Left ventricle myocardium inferior (tissue), 1 donor: ENCODE measurements around the gene UBE2E2. TPM values are rescaled to one million over a fixed set of nuclear protein-coding genes. Genes with fewer than 3 reads are reported as not detected.

Experiments
- DNase-seq: peaks from one replicate; pipeline ENCODE4 v3.0.0-alpha.2; 2020
- H3K27ac ChIP-seq: fragments of 200-600 bp; replicated peaks from 2 replicates; pipeline ENCODE4 v1.8.0; 2021
- H3K27me3 ChIP-seq: fragments of 200-600 bp; 2 replicates; pipeline ENCODE4 v1.8.0; 2021; ENCODE audit warnings: low read depth
- H3K36me3 ChIP-seq: fragments of 200-600 bp; 2 replicates; pipeline ENCODE4 v1.8.0; 2021
- H3K4me1 ChIP-seq: fragments of 200-600 bp; 2 replicates; pipeline ENCODE4 v1.8.0; 2021
- H3K4me3 ChIP-seq: fragments of 200-600 bp; 2 replicates; pipeline ENCODE4 v1.8.0; 2021; ENCODE audit warnings: mild to moderate bottlenecking, moderate library complexity
- H3K9me3 ChIP-seq: fragments of 200-600 bp; replicated peaks from 2 replicates; pipeline ENCODE4 v1.8.0; 2021
- intact Hi-C: fragments of 100-400 bp; cut with micrococcal nuclease; formaldehyde crosslinking; loops from one replicate; pipeline ENCODE4 v1.11.0; 2022
- total RNA-seq: library from RNA; stranded (reverse); fragmentation: NEBNext Ultra II Directional; extraction: Animal tissue kit (Norgen Biotek cat#: 25700); gene quantifications from one replicate; pipeline ENCODE4 v1.2.1, GENCODE V29; 2021
- TF ChIP-seq, protein P1 (sequence below): fragments of 200-600 bp; IDR thresholded peaks from 2 replicates; pipeline ENCODE4 v1.8.0; 2021; ENCODE audit warnings: antibody characterized with exemption, mild to moderate bottlenecking, borderline replicate concordance
- donor health status: DM: no; HTN: yes; CAD: no; lungs with severe emphysema.

The UBE2E2 gene
- total RNA-seq, 1 donor from 2014 or later, result 47.2 TPM

DNA sequence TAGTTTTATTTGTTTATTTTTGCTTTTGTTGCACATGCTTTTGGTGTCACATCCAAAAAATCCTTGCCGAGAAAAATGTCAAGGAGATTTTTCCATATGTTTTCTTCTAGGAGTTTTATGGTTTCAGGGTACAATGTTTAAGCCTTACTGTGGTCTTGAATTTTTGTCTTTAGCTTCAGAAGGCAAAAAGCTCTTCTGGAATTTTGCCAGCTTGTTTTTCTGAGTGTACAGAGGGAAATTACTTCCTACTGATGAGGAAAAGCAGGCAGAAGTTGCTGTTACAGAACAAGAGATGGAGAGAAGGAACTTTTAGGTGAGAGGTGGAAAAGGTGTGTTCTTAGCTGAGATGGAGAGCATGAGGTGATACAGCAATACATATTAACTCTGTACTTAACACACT lies 59.6 kb downstream of the UBE2E2 start:
- Histone ChIP-seq H3K27ac (no peak overlapping the region), H3K36me3 (no peaks in the 10 kb centered on the region), H3K4me3 (no peak overlapping the region), H3K27me3 (no peaks in the 10 kb centered on the region), H3K9me3 (no peaks in the 10 kb centered on the region), H3K4me1 (no peaks in the 10 kb centered on the region)
- TF ChIP-seq, protein P1, sequence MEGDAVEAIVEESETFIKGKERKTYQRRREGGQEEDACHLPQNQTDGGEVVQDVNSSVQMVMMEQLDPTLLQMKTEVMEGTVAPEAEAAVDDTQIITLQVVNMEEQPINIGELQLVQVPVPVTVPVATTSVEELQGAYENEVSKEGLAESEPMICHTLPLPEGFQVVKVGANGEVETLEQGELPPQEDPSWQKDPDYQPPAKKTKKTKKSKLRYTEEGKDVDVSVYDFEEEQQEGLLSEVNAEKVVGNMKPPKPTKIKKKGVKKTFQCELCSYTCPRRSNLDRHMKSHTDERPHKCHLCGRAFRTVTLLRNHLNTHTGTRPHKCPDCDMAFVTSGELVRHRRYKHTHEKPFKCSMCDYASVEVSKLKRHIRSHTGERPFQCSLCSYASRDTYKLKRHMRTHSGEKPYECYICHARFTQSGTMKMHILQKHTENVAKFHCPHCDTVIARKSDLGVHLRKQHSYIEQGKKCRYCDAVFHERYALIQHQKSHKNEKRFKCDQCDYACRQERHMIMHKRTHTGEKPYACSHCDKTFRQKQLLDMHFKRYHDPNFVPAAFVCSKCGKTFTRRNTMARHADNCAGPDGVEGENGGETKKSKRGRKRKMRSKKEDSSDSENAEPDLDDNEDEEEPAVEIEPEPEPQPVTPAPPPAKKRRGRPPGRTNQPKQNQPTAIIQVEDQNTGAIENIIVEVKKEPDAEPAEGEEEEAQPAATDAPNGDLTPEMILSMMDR, result no peak
- DNase-seq, result no peak
- intact Hi-C loops, result no loop called here

DNA sequence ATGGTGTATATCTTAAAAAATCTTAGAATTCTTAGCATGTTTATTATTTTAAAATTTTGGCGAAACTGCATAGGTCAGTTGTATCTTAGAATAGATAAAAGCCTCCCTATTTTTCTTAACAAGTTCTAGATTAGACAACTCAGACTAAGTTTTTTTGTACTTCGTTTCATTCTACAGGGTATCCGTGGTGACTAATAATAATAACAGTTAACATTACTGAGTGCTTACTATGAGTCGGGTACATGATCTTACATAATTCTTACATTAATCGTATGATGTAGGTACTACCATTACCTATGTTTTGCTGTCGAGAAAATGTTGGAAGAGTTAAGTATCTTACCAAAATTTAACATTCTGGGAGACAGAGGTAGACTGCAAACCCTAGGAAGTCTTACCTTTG lies 60.7 kb downstream of the UBE2E2 start:
- H3K9me3 ChIP-seq, result no peaks in the 10 kb centered on the region
- TF ChIP-seq, protein P1, result no peak
- no peaks in the 10 kb centered on the region for H3K36me3 ChIP-seq
- DNase-seq, result no peak
- no peaks in the 10 kb centered on the region for H3K4me1 ChIP-seq
- intact Hi-C loops, result no loop called here
- no peak overlapping the region for H3K27ac ChIP-seq
- H3K27me3 ChIP-seq, result no peaks in the 10 kb centered on the region
- no peak overlapping the region for H3K4me3 ChIP-seq

DNA sequence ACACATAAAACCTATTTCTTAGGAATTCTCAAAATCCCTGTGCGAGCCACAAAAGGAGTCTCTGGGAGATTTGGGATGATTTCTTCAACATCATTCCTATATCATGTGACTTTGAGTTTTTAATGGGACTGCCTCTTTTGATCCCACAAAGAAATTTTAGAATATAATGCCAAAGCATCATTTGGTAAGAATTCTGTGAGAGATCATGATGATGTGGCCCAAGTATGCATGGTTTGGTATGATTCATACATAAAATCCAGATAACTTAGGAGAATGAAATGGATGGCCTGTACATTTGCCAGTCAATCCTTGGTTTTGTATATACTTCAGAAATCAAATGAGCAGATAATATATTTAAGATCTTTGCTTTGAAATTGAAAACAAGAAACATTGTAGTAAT lies 61.3 kb downstream of the UBE2E2 start:
- H3K36me3 ChIP-seq, result no peaks in the 10 kb centered on the region
- H3K4me3 ChIP-seq, result no peak overlapping the region
- DNase-seq, result no peak
- H3K27ac ChIP-seq, result no peak overlapping the region
- intact Hi-C loops, result no loop called here
- no peaks in the 10 kb centered on the region for H3K27me3 ChIP-seq
- H3K9me3 ChIP-seq, result no peaks in the 10 kb centered on the region
- TF ChIP-seq, protein P1, result no peak
- no peaks in the 10 kb centered on the region for H3K4me1 ChIP-seq

DNA sequence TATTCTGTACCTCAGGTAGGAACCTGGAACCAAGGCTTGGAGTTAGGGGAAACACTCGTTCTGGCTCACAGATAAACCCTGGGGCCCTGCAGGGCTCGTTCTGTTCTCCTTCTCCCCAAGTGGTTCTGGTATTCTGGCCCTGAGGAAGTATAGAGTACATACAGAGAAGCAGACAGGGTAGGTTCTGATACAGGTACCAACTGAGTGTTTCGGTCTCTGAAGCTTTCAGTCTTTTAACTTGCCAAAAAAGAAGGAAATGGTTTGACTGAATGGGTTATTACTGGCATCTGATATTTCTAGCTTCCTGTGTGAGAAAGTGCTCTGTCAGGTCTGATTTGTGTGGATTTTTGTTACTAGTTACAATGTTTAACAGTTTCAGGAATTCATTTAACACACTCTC lies 67.3 kb downstream of the UBE2E2 start:
- Histone ChIP-seq H3K4me3 (no peak overlapping the region), H3K27me3 (no peaks in the 10 kb centered on the region), H3K4me1 (peaks cover 6% of the 10 kb centered on the region), H3K27ac (no peak overlapping the region), H3K9me3 (peaks cover 17% of the 10 kb centered on the region), H3K36me3 (peaks cover 5% of the 10 kb centered on the region)
- TF ChIP-seq, protein P1, result no peak
- DNase-seq, result no peak
- intact Hi-C loops, result no loop called here

DNA sequence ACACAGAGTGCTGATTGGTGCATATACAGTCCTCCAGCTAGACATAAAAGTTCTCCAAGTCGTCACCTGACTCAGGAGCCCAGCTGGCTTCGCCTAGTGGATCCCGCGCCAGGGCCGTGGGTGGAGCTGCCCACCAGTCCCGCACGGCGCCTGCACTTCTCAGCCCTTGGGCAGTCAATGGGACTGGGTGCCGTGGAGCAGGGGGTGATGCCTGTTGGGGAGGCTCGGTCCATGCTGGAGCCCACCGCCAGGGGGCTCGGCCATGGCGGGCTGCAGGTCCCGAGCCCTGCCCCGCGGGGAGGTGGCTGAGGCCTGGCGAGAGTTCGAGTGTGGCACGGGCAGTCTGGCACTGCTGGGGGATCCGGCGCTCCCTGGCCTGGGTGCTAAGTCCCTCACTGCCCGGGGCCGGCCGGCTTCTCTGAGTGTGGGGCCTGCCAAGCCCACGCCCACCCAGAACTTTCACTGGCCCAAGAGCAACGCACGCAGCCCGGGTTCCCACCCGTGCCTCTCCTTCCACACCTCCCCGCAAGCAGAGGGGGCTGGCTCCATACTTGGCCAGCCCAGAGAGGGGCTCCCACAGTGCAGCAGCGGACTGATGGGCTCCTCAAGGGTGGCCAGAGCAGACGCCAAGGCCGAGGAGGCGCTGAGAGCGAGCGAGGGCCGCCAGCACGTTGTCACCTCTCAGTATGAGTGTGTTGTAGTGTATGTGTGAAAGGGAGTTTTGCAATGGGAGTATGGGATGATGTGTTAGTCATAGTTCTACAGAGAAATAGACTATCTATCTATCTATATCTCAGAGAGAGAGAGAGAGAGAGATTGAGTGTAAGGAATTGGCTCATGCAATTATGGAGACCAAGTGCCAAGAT lies 69.0 kb downstream of the UBE2E2 start:
- Histone ChIP-seq H3K4me3 (no peak overlapping the region), H3K36me3 (peaks cover 5% of the 10 kb centered on the region), H3K27ac (no peak overlapping the region), H3K27me3 (no peaks in the 10 kb centered on the region), H3K4me1 (peaks cover 14% of the 10 kb centered on the region), H3K9me3 (peaks cover 17% of the 10 kb centered on the region)
- intact Hi-C loops, result no loop called here
- TF ChIP-seq, protein P1, result no peak
- no peak for DNase-seq
